Measurements from ENCODE around the gene SDK1.
A peak's percentile ranks its signal among the peaks of the same experiment; 100 is the strongest.

DNA sequence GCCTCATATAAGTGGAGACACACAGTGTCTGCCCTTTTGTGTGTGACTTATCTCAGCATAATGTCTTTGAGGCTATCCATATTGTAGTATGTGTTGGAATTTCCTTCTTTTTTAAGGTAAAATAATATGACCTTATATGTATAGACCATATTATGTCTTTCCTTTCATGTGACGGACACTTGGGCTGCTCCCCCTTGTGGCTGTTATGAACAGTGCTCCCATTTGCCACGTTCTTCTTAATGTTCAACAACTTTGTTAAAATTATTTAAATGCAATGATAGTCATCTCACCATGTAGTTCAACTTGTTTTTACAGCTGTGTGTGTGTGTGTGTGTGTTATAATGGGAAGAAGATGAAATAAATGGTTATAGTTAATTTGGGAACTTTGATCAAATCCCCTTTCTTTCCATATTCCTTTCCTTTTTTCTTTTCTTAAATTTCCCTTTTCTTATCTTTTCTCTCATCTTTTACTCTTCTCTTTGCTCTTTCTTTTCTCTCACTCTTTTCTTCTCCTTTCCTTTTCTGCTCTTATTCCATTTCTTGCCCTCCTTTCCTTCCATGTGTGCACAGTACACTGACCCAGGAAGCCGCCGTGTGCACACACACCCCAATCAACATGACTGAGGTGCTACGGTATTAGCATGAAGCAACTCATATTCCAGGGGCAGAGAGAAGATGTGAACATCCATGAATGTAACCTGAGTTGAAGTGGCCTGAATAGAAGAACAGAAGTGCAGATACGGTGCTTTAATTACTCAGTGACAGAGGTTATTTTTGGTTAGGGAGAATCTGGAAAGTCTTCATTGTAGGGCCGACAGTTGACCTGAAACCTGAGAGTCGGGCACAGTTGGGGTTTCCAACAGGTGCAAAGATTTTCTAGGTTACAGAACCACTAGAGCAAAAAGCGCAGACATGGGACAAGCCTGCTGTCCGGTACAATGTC is 596.6 kb downstream of the SDK1 start:
- TF ChIP-seq POLR2A (IDR thresholded peaks at IDR 0.05) (no peak), POLR2AphosphoS5 (IDR thresholded peaks at IDR 0.05) (no peak), EP300 (IDR thresholded peaks at IDR 0.05) (no peak)
- TF ChIP-seq, protein P1, sequence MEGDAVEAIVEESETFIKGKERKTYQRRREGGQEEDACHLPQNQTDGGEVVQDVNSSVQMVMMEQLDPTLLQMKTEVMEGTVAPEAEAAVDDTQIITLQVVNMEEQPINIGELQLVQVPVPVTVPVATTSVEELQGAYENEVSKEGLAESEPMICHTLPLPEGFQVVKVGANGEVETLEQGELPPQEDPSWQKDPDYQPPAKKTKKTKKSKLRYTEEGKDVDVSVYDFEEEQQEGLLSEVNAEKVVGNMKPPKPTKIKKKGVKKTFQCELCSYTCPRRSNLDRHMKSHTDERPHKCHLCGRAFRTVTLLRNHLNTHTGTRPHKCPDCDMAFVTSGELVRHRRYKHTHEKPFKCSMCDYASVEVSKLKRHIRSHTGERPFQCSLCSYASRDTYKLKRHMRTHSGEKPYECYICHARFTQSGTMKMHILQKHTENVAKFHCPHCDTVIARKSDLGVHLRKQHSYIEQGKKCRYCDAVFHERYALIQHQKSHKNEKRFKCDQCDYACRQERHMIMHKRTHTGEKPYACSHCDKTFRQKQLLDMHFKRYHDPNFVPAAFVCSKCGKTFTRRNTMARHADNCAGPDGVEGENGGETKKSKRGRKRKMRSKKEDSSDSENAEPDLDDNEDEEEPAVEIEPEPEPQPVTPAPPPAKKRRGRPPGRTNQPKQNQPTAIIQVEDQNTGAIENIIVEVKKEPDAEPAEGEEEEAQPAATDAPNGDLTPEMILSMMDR (IDR thresholded peaks at IDR 0.05): peak; percentile 67 to 73
